Hematopoietic multipotent progenitor cell treated with erythropoietin and hydrocortisone succinate and interleukin-3 and kit ligand, for 4 days (in vitro differentiated cells): ENCODE results near the gene RASGRF2.

Experiments
- DNase-seq: peaks from one replicate; pipeline ENCODE4 v3.0.0-alpha.2; 2015

Gene RASGRF2

DNA sequence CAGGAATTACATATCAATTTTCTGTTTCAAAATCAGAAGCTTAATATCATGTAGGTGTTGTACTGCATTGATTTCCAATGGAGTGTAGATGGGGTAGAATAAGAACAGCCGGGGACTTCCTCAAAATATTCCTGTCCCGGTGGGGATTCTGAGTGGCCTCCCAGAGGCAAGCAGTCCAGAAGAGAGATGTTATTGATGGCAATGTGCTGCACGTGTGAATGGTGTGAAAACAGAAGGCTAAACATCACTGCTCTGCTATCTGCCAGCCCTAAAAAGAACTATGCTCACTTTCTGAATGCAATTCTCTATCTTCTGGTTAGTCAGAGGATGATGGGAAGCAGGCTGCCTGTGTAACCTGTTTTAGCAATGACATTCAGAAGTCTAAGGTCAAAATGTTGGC, 181.9 kb downstream of the RASGRF2 start:
- DNase-seq, result no peak

DNA sequence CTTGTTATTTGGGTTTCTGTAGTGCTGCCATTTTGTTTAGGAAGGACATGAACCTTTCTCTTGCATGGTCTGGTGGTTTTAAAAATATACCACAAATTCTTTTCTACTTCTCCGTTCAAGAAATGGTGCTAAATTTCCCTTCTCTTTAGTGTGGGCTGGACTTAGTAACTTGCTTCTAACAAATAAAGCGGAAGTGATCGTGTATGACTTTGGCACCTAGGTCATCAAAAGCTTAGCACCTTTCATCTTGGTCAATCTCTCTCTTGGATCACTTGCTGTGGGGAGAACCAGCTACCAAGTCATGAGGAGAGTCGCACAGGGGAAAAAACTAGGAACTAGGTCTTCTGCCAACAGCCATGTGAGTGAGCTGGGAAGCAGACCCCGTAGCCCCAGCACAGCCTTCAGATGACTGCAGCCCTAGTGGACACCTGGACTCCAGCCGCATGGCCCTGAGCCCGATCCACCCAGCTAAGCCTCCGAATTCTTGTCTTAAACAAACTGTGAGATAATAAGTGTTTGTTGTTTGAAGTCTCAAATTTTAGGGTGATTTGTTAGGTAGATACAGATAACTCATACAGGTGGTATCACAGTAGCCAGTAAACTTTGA, 185.3 kb downstream of the RASGRF2 start:
- no peak for DNase-seq

DNA sequence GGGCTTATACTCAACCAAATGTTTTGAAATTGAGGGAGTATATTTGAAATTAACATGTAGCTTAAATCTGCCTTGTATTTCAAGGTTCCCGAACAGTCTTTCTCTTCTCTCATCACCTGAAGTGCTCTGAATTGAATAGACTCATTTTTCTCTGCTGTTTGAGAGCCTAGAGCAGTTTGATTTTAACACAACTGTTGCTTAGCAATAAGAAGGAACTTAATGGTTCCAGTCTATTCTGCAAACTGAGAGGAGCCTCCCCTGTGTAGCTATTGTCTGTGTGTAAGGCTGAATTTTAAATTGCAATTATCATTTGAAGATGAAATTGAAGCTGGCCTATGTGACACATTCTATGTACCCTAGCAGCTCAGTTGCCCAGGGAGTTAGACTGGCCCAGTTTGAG, 185.9 kb downstream of the RASGRF2 start:
- no peak for DNase-seq

DNA sequence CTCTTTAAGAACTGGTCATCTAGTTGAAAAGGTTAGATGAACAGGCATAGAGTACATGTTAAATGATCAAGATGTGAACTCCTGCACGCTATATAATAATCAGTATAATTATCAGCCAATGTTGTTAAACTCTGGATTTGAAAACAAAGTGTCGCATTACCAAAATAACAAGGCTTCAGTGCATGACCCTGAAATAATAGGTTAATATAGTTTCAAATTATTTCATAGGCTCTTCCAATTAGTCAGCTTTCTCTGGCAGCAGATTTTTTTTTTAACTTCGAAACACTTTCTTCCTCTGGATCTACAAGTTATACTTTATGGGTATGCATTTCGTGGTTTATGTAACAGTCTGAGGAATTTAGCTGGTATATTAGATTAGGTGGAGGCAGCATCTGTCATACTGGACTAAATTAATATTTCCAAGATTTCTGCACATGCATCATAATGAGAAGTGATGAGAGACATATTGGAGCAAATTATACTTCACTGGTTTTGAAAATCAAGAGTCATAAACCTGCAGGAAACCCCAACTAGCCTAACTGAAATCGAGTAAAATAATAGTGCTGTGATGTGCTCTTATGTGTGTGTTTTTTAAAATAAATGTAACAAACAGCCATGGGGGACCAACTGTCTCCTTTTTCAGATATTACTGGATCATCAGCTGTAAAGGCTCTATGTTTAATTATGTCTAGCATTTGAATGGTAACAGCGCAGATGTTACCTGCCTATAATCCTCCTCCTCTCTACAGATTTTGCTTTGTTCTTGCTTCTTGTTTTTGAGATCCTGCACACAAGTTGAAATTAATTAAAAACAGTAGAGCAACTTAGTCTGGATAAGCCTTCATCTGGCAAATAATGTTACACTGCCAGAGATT, 187.1 kb downstream of the RASGRF2 start:
- no peak for DNase-seq

DNA sequence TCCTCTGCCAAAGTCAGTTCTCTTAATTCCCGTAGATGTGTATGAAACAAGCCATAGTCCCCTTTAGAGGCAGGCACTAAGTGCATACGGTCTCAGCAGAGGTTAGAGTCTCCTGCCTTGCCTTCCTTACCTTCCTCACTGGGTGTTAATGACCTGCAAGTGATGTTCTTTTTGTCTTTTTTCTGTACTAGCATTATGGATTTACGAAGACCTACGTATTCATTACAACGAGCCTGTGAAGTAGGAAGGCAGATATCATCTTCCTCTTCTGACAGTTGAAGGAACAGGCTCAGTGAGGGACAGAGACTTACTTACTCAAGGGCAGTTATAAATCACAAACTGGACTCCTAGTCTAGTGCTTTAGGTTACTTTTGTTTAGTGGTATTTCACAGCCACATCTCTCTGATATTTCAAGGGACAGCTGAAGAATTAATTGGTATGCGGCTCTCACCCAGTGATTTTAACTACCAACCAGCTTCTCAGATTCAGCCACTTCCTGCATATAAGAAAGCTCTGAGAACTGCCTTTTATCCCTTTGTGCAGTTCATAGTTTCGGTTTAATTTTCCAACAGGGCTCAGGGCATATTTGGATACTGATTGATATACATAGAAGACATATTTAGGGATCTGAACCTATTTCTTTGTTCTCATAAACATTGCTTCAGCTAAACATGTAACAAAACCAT, 187.9 kb downstream of the RASGRF2 start:
- DNase-seq, result no peak

DNA sequence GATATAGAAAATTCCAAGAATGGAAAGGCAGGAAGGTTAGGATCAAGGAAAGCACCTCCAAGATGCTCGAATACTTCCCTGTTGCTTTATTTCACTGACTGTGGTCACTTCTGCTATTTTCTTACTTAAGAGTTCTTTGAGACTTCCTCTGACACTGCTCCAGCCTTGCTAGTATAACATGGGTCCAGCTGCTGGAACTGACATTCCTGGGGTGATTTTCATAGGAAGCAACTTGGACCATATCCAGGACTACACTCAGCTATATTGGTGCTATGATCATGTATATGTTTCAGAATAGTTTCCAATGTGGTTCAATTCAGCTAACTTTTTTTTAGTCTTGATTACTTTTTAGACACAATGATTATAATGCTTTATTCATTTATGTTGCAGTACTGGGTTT, 191.4 kb downstream of the RASGRF2 start:
- DNase-seq, result no peak

DNA sequence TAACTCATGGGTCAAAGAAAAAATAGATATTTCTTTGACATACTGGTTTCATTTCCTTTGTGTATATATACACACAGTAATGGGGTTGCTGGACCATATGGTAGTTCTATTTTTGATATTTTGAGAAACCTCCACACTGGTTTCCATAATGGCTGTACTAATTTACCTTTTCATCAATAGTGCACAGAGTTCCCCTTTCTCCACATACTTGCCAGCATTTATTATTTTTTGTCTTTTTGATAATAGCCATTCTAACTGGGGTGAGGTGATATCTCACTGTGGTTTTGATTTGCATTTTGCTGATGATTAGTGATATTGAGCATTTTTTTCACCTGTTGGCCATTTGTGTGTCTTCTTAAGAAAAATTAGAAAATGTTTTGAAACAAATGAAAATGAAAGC, 194.6 kb downstream of the RASGRF2 start:
- DNase-seq, result no peak

DNA sequence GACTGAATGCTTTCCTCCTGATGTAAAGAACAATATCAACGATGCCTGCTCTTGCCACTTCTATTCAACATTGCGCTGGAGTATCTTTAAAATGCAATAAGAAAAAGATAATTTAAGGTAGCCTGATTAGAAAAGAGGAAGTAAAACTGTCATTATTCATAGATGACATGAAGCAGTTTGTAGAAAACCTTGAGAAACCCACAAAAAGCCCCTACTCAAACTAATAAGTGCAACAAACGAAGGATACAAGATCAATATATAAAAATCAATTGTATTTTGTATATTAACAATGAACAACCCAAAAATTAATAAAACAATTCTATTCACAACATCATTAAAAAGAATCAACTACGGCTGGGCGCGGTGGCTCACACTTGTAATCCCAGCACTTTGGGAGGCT, 196.6 kb downstream of the RASGRF2 start:
- DNase-seq, result no peak

DNA sequence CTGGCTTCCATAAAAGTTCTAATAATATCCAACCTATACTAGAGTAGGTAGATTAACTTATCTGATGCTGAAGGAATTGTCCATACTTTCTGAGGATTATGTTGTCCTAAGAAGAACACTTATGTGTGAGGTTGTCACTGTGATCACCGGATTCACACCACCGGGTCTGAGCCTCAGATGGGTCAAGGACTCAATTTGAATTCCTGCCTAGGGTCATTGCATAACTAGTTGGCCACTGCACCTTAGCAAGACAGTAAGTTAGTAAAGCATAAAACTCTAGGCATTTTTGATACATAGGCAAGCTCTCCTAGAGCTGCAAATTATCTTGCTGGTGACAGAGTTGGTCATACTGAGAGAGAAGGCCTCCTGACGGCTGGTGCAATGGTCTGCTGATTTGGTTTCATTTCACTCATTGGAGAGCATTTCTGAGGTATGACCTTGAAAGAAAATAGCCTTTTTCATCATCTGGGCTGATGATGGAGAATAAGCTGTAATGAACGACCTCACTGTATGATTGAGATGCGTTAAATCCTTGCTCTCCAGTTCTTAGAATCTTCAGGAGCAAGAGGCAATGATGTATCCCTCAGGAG, 200.9 kb downstream of the RASGRF2 start:
- no peak for DNase-seq

DNA sequence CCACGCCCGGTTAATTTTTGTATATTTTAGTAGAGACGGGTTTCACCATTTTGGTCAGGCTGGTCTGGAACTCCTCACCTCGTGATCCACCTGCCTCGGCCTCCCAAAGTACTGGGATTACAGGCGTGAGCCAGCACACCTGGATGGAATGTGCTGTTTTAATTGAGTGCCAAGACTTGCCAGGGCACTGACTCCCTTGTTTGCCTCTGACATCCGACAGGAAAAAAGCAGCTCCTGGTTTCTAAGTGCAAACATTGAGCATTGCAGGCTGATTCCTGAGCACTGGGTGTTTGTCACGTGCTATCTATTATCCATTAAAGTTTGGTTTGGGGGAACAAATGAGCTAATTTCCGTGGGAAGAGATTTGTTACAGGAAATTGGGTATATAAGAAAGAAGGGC, 202.3 kb downstream of the RASGRF2 start:
- no peak for DNase-seq

DNA sequence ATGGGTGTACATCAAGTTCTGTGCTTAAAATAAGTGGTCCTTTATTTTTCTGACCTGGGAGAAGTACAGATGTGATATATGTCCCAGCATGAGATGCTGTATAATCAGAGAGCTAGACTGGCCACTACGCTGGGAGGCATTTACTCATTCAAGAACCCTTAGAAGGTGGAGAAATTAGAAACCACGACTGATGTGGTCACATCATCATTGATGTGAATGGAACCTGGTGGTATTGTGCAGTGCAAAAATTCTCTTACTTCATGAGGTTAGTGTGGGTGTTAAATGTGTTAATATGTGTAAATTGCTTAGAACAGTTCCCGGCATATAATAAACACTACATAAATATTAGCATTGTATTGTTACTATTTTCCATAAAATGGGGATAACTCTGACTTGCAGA, 203.5 kb downstream of the RASGRF2 start:
- no peak for DNase-seq

DNA sequence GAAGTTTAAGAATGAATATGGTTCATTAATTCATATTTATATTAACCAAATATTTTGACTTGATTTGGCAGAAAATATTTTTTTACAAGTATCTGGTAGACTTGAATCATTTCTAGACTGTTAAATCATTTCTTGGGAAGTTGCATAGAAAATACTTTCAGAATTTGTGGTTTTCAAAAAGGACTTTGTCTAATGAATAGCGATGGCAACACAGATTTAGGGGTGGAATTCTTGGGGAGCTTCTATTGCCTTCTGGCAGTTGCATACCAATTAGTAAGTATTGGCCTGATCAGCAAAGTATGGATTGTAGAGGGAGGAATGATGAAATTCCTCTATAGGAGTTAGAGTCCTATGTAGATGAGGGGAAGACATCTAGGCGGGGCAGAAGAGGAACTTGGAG, 204.3 kb downstream of the RASGRF2 start:
- DNase-seq, result no peak

DNA sequence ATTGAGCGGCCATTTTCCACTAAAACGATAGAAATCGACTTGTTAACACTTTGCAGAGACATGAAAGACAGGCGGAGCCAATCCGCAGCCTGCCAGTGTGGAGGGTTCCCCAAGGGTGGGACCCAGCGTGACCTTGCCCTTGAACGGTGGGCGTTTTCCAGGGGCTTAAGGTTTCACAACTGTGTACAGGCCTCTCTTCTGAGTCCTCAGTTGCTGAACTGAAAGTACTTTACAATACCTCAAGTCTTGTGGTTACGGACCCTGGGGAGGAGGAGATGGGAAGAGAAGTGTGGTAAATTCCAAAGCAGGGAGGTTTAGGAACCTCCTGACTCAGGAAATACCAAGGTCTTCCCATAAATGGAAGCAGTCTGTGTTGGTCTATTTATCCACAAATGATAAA, 204.8 kb downstream of the RASGRF2 start:
- DNase-seq, result no peak

DNA sequence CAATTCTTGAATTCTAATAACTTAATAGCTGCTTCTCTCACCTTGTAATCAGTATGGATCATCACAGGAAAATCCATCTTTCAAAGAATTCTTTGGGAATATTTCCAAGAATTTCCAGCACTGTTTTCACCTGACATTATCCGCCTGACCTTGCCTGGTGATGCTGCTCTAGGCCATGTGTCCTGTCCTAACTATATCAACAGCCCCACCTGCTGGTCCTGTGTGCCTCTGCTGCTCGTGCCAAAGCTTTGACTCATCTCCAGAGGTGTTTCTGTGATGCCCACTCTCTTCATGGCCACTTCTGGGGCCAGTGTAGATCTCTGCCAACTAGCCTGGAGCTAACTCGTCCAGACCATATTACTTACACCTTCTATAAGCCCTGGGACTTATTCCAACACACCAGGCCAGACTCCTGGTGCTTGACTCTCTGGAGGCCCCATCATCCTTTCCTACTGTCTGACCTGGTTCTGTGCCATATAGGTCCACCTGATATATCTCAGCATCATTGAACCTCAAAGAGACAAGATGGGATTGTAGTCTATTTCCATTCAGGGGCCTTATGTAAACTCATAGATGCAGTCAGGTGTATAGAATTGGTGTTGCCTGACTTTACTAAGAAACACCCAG, 205.4 kb downstream of the RASGRF2 start:
- peak; percentile 78 for DNase-seq

DNA sequence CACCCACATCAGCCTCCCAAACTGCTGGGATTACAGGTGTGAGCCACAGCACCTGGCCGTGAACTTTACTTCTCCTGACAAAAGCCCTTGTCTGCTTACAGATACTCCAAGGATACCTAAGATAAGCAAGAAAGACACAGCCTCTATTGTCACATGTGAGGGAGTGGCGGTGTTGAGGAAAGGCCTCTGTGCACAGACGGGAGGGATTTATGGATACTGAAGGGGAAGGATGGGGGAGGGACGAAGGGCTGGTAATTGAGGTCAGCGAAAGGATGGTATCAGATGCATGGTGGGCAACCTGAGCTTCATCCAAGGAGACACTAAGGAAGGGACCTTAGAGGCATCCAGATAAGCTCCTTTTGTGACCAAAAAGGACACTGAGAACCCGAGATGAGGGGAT, 206.3 kb downstream of the RASGRF2 start:
- no peak for DNase-seq

DNA sequence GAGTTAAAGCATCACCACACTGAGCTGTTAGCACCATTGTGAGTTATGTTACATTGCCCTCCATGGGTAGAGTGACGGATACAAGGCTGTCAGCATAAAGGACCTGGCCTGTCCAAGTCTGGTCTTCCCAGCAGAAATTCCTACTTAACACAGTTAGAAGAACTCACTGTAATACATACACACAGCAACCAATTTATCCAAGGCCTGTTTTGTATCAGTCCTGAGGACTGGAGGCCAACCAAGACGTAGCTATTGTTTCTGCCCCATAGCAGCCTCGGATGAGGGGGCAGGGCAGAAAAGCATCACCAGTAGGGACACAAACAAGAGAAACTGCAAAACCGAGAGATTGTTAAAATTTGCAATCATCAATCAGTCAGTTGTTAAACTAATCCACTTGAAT, 206.9 kb downstream of the RASGRF2 start:
- no peak for DNase-seq

DNA sequence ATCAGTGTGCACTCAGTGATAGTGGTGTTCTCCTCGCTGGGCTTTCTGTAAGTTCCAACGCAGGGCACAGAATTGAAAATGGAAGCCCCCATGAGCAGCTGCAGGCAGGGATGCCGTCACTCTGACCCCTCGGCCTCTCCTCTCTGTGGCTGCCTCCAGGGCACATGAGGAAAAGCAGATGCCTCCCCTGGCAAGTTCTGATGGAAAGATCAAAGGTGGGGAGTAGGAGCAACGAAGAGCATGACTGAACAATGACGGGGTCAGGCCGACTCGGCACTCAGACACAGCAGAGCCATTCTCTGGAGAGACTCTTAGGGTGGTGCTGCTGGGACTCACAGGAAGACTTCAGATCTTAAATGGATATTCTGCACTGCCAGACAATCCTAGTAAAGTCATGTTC, 207.4 kb downstream of the RASGRF2 start:
- no peak for DNase-seq

DNA sequence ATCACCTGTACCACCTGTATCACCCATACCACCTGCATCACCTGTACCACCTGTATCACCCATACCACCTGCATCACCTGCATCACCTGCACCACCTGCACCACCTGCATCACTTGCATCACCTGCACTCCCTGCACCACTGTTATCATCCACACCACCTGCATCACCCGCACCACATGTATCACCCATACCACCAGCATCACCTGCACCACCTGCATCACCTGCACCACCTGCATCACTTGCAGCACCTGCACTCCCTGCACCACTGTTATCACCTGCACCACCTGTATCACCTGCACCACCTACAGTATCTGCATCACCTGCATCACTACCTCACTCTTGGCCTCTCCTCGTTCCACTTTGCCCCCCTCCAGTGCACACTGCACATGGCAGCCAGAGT, 209.8 kb downstream of the RASGRF2 start:
- no peak for DNase-seq

DNA sequence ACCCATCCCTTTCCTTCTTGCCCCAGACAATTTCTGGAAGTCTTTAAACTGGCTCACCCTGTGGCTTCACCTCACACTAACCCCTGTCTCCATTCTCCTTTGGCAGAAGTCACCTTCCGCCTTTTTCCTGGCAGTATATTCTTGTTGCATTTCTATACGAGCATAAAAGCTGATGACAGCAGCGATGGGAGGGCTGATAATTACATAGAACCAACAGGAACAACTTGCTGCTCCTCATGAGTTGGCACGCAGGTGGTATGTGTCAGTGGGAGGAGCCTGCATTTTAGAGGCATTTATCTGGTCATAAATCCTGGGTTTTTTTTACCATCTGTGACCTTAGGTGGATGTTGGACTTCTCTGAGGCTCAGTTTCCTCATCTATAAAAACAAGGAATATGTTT, 211.6 kb downstream of the RASGRF2 start:
- DNase-seq, result no peak

DNA sequence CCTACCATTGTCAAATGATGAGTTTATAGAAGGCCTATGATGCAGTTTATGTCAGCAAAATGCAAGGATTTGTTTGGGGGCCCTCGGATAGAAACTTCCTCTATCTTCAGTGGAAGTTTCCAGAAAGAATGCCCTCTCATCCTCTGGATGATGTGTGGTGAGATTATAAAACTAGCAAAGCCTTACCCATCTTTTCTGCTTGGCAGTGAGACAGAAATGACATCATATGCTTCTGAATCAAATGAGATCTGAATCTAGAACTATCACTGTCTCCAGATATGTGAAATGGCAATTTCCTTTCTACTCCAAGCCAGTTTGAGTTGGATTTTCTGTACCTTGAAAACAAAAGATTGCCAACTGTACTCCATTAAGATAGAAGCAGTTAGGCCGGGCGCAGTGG, 212.5 kb downstream of the RASGRF2 start:
- no peak for DNase-seq

DNA sequence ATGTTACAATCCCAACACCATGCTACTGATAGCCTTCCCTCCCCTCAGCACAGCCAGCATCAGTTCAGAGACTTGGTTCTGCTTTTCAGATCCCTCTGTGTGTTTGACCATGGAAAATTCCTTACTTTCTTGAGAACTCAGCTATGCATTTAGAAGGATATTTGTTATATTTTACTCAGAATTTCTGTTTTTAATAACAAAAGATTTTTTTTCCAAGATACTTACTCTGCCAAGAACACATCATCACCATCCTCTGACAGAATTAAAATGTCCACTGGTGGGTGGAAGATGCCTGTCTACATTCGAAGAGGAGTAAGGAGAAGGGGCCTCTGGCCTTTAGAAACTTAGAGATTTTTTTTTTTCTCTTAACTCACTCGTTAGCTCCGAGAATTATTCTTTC, 216.9 kb downstream of the RASGRF2 start:
- no peak for DNase-seq

DNA sequence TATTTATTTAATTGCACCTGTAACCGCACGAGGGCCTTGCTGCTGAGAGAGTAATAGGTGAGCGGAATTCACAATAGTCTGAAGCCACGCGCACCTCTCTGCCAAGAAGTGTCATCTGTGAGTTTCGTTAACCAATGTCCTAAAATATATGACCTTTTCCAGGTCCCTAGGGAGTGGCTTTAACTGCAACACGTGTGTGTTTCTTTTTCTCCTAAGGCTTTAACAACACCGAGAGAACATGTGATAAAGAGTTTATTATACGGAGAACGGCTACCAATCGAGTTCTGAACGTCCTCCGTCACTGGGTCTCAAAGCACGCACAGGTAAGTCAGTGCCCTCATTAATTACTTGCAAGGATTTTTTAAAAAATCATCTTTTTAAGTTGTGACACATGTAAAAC, 219.8 kb downstream of the RASGRF2 start:
- no peak for DNase-seq

DNA sequence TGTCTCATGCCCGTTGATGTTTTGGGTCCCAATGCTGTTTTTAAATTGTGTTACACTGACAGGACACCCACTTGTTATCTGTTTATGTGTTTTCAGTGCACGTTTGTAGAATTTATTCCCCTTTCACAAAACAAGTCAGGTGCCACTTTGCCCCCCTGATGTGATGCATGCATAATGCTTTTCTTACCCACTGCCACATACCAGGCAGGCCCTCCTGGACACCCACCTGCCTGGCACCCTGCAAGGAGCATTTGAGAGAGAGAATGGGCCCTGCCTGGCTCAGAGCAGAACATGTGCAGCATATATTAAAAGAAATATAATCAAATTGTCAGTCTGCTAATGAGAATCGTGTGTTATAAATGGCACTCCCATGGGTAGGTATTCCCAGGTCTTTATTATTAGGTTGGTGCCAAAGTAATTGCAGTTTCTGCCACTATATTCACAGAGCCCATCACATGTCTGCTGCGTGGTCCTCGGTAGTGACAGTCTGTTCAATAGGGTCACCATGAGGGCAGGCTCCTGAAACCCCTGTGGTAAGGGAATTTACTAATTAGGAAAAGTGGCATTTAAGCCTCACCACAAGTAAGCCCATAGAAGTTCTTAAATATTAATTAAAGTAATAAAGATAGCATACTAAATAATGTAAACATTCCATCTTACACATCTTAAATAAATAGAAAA, 220.8 kb downstream of the RASGRF2 start:
- no peak for DNase-seq
